Measurements from ENCODE around the gene SNAP47.

DNA sequence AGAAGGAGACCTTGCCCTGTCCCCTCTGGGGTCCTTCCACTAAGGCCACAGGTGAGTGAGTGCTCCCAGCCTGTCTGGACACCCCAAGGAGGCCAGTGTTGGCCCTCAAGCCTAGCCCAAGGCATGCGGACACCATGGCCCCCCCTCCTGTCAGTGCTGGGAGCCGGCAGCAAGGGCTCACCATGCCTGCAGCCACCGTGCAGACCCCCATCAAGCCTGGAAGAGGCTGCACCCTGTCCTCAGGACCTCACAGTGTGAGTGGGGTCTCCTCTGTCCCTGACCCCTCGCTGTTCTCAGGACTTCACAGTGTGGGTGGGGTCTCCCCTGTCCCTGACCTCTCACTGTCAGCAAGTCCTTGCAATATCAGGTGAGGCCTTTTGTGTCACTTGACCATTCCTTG is 47.0 kb downstream of the SNAP47 start:
- TF ChIP-seq, protein P1, sequence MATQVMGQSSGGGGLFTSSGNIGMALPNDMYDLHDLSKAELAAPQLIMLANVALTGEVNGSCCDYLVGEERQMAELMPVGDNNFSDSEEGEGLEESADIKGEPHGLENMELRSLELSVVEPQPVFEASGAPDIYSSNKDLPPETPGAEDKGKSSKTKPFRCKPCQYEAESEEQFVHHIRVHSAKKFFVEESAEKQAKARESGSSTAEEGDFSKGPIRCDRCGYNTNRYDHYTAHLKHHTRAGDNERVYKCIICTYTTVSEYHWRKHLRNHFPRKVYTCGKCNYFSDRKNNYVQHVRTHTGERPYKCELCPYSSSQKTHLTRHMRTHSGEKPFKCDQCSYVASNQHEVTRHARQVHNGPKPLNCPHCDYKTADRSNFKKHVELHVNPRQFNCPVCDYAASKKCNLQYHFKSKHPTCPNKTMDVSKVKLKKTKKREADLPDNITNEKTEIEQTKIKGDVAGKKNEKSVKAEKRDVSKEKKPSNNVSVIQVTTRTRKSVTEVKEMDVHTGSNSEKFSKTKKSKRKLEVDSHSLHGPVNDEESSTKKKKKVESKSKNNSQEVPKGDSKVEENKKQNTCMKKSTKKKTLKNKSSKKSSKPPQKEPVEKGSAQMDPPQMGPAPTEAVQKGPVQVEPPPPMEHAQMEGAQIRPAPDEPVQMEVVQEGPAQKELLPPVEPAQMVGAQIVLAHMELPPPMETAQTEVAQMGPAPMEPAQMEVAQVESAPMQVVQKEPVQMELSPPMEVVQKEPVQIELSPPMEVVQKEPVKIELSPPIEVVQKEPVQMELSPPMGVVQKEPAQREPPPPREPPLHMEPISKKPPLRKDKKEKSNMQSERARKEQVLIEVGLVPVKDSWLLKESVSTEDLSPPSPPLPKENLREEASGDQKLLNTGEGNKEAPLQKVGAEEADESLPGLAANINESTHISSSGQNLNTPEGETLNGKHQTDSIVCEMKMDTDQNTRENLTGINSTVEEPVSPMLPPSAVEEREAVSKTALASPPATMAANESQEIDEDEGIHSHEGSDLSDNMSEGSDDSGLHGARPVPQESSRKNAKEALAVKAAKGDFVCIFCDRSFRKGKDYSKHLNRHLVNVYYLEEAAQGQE (IDR thresholded peaks at IDR 0.05; ENCODE audit: borderline replicate concordance), result no peak
- TF ChIP-seq, protein P2, sequence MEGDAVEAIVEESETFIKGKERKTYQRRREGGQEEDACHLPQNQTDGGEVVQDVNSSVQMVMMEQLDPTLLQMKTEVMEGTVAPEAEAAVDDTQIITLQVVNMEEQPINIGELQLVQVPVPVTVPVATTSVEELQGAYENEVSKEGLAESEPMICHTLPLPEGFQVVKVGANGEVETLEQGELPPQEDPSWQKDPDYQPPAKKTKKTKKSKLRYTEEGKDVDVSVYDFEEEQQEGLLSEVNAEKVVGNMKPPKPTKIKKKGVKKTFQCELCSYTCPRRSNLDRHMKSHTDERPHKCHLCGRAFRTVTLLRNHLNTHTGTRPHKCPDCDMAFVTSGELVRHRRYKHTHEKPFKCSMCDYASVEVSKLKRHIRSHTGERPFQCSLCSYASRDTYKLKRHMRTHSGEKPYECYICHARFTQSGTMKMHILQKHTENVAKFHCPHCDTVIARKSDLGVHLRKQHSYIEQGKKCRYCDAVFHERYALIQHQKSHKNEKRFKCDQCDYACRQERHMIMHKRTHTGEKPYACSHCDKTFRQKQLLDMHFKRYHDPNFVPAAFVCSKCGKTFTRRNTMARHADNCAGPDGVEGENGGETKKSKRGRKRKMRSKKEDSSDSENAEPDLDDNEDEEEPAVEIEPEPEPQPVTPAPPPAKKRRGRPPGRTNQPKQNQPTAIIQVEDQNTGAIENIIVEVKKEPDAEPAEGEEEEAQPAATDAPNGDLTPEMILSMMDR (IDR thresholded peaks at IDR 0.05; ENCODE audit: poor library complexity, severe bottlenecking), result no peak
- no peak for TF ChIP-seq EZH2 (IDR thresholded peaks at IDR 0.05; ENCODE audit: borderline replicate concordance, insufficient read depth, low read length, poor library complexity, severe bottlenecking)
